Activated T-cell treated with anti-CD3 and anti-CD28 coated beads, Interleukin-2, amount 50 U/mL, for 48 hours (primary cell): ENCODE measurements around the gene NEDD4.
A peak's percentile ranks its signal among the peaks of the same experiment; 100 is the strongest.
"Not testable (repeated sequence)": the region's sequence is repeated elsewhere in the genome, so short reads cannot be mapped to it uniquely, and the experiment has no call there.

Source experiments
- DNase-seq, 2 experiments: peaks; one replicate each; pipeline ENCODE4 v3.0.0-alpha.2; 2020

The NEDD4 gene

GRCh38 chr15:55821740-55822139, 171.7 kb downstream of the NEDD4 start:
- DNase-seq, result not testable (repeated sequence)

DNA sequence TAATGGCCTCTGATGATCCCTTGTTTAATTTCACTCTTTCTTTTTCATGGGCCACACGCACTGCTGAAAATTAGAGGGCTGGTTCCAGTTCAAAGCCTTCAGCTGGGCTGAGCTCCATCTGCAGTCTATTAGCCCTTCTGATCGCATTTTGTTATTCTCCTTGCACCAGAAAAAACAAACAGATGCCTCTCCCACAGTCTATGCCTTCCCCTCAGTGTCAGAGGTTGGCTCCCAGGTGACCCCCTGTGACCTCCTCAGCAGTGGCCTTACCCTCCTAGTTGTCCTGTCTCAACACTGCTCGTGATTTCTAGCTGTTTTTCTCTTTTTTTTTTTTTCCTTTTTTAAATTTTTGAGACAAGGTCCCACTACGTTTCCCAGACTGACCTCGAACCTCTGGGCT, 173.4 kb downstream of the NEDD4 start:
- DNase-seq, result no peak

DNA sequence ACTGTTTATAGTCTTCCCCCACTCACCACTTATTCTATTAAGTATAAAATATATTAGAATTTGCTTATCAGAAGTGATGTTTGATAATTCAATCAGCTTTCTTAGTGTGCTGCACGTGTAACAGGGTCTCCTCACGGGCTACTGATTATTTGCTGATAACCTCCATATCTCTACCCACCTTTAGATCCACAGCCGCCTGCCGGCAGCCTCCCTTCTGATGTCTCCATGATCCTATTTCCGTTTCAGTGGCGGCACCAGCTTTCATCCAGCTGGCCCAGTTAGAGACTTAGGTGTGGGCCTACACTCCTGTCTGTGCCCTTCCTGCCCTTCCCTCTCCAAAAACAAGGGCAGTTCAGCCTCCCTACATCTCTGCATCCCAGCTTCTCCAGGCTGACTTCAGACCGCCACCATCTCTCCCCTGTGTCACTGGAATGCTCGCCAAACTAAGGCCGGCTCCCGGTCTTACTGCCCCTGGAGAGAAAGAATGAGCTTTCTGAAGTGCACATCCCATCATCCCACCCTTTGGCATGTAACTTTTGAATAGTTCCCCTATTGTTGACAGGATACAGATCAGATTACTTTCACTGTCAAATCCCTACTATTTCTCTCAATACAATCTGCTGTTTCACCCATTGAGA, 173.9 kb downstream of the NEDD4 start:
- no peak for DNase-seq

DNA sequence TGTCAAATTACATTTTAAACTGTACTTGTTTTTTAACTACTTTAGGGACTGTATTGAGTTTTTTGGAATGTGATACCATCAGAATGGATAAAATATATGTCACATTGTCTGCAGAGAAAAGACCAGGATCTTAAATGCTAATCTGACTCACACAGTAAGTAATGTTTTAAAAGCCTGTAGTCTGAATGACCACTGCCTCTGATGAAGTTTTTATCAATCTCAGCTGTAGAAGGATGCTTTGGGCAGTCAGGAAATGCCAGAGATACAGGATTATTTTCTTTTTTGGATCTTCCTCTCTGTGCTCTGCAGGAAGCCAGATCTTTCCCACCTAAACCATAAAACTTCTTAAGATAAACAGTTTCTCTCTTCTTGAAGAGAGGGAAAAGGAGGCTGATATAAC, 177.4 kb downstream of the NEDD4 start:
- DNase-seq, result no peak

GRCh38 chr15:55802600-55803376, 190.6 kb downstream of the NEDD4 start:
- no peak for DNase-seq

DNA sequence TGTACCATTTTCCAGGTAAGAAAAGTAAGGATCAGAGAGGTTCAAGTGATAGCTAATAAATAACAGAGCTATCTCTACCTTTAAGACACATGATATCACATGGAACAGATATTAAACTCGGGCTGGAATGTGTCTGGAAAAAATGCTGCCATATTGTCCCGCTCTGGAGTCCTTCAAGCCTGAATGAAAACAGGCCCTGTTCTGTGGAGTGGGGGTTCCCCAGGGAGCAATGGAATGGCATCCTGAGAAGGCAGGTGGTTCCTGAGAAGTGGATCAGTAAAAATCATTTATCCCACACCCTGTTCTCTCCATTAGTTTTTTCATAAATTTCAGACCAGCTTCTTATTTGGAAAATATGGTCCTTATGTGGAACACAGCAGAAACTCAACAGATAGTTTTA, 193.2 kb downstream of the NEDD4 start:
- no peak for DNase-seq

- peak; percentile 56 to 57 for DNase-seq
These were observed 193.9 kb downstream of the NEDD4 start for GRCh38 chr15:55799291-55800212.

DNA sequence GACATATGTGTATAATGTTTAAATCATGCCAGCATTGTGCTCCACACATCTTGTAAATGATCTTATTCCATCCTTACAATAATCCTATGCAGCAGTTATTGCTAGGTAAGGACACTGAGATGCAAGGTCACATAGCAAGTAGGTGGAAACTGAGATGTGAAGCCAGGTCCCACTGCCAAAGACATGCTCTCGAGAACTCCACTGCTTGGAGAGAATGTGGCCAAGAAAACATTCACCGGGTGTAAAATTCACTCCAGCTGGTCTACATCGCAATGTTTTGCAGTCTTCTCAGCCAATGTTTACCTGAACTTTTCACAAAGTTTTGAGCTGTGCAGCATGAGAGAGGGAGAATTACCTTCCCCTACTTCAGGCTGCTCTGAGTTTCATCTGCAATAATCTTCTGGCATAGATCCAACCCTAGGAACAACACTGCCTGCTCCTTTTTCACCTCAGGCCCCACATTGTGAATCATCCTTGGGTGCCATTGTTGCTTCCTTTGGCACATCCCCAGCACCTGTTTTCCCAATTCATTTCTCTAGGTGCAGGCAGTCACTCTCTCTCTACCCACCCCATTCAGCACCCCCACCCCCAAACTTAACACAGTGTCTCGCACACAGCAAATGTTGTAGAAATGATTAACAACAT, 197.0 kb downstream of the NEDD4 start:
- DNase-seq, result no peak

DNA sequence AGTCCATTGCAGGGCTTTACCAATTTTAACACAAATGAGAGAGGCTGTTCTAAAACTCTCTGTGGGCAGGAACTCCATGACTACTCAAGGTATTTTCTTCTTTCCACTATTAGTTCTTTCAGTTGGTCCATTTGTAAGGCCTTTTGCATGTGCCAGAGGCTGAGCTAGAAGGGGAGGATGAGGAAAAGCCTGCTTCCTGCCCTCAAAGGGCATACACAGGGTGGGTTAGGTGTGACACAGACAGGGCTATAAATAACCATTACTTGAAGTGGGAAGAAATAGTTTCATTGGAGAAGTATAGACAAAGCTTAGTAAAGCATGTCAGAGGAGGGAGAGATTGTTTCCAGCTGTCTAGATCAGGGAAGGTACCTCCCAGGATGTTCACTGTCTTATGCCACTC, 198.4 kb downstream of the NEDD4 start:
- DNase-seq, result no peak

- DNase-seq, result no peak
These were observed 201.6 kb downstream of the NEDD4 start for GRCh38 chr15:55791551-55792400.

DNA sequence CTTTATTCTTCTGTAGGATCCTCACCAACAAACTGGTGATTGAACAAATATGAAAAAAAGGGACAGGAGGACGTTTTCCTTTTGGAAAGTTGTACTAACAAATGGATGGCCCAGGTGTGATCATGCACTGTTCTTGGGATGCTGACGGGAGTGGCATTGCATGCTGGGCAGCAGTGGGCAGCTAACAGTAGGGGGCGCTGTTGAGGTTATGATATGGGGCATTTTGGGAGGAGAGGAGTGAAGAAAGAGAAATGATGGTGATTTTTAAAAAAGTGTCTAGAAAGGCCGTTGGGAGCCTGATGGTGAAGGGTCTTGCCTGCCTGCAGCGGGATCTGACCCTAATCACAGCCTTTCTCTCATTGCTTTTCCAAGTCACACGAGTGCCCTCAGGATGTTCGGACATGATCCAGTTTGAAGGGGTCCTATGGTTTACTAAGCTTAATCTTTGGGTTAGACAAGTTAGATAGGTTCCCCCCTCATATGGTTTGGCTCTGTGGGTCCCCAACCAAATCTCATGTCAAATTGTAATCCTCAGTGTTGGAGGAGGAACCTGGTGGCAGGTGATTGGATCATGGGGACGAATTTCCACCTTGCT, 204.2 kb downstream of the NEDD4 start:
- peak; percentile 74 for DNase-seq

DNA sequence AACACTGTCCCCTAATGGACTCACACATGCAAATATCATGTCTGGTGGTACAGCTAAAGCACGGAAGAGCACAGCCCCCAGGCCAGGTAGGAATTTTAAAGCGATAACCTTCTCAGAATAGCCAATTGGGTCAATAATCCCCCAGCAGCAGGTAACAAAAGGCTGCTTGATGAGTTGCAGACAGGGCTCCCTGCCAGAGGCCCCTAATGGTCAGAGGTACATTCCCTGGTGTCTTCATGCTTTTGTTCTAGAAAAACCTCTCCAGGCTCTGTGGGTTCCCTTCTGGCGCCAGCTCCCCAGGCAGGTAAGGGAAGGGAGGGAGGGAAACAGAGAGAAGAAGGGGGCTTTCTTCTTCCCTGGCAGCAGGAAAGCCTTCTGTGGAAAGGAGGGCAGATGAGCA, 207.1 kb downstream of the NEDD4 start:
- DNase-seq, result no peak

GRCh38 chr15:55785593-55785992, 207.8 kb downstream of the NEDD4 start:
- DNase-seq, result not testable (repeated sequence)

- DNase-seq, result no peak
These were observed 209.1 kb downstream of the NEDD4 start for GRCh38 chr15:55784286-55784685.

DNA sequence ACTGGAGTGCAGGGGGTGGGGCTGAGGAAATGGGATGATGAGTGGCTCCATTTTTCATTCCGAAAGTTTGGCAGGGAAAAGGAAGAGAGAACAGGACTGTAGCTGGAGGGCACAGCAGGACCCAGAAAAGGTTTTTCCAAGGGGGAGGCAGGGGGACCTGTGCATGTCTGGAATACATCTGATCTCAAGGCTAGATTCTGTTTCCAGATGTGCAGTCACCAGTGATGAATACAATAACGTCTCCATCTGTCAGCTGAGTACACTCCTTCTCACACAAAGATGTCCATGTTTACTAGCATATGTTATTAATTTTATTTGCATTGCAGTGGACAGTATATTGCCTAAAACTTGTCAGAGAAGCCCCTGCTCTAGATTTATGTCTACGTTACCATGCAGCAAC, 210.5 kb downstream of the NEDD4 start:
- DNase-seq, result no peak

GRCh38 chr15:55780292-55780691, 213.1 kb downstream of the NEDD4 start:
- no peak for DNase-seq

DNA sequence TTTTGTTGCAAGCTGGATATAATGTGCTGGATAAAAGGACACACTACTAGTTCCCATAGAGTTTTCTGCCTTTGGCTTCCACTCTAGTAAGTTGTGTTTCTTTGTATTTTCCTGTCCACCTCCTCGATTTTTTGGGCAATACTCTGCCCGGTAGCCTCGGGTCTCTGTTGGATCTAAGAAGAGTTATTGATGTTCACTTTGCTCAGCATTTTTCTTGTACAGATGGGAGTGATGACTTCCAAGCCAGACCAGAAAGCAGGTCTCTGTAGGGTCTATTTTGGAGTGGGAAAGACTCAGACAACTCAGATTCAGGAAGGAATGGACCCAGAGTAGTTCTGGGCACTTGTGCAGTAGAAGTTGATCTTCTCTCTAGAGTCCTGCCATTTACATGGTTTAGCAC, 214.5 kb downstream of the NEDD4 start:
- DNase-seq, result no peak
